HepG2 (cell line): ENCODE results near the gene ZC3H15. TPM values are rescaled to one million over a fixed set of nuclear protein-coding genes. Genes with fewer than 3 reads are reported as not detected.

Experiments used
- CHCHD3 ChIP-seq: sonication (generic); formaldehyde crosslinking; IDR thresholded peaks from 2 replicates; pipeline ENCODE4 v1.8.0; 2022; ENCODE audit warnings: mild to moderate bottlenecking, missing genetic modification reagents, moderate library complexity
- FOXA1 ChIP-seq, 2 experiments: fragments of 450-650 bp in 1 of 2; sonication (generic) in 1 of 2; formaldehyde crosslinking in 1 of 2; IDR thresholded peaks; 2 replicates each; pipeline versions ENCODE4 v1.4.0 to v1.6.1; 2016 to 2020; ENCODE audit warnings: missing genetic modification reagents in 1 of 2
- GLI4 ChIP-seq: sonication (generic); formaldehyde crosslinking; IDR thresholded peaks from 2 replicates; pipeline ENCODE4 v1.5.1; 2020; ENCODE audit warnings: missing genetic modification reagents, mild to moderate bottlenecking, moderate library complexity, borderline replicate concordance
- GZF1 ChIP-seq: sonication (generic); formaldehyde crosslinking; IDR thresholded peaks from 2 replicates; pipeline ENCODE4 v1.5.1; 2020; ENCODE audit warnings: mild to moderate bottlenecking, missing genetic modification reagents
- IKZF4 ChIP-seq: sonication (generic); formaldehyde crosslinking; IDR thresholded peaks from 2 replicates; pipeline ENCODE4 v1.5.1; 2020; ENCODE audit warnings: borderline replicate concordance, mild to moderate bottlenecking, low read depth, missing genetic modification reagents; ENCODE audit errors: not compliant biosample characterization
- JUN ChIP-seq: sonication (generic); formaldehyde crosslinking; IDR thresholded peaks from 2 replicates; pipeline ENCODE4 v1.4.0; 2020; ENCODE audit warnings: mild to moderate bottlenecking, missing genetic modification reagents
- LCORL ChIP-seq, 2 experiments: fragments of 450-650 bp in 1 of 2; sonication (generic) in 1 of 2; formaldehyde crosslinking in 1 of 2; IDR thresholded peaks; 2 replicates each; pipeline versions ENCODE4 v1.5.0 to v1.6.1; 2017 to 2020; ENCODE audit warnings: antibody characterized with exemption in 1 of 2, missing genetic modification reagents in 1 of 2
- NCOA2 ChIP-seq: sonication (generic); formaldehyde crosslinking; IDR thresholded peaks from 2 replicates; pipeline ENCODE4 v1.8.0; 2022; ENCODE audit warnings: inconsistent platforms
- PRPF4 ChIP-seq: fragments of 200-400 bp; formaldehyde crosslinking; IDR thresholded peaks from 2 replicates; pipeline ENCODE4 v1.6.1; 2016; ENCODE audit warnings: low read length, low read depth; ENCODE audit not compliant: poor library complexity, severe bottlenecking
- RARA ChIP-seq: IDR thresholded peaks from 2 replicates; pipeline ENCODE4 v1.6.1; 2016; ENCODE audit warnings: missing genetic modification reagents, missing compliant biosample characterization
- RCOR2 ChIP-seq: IDR thresholded peaks from 2 replicates; pipeline ENCODE4 v1.6.1; 2016; ENCODE audit warnings: missing biosample characterization, missing genetic modification reagents
- RELA ChIP-seq: sonication (generic); formaldehyde crosslinking; IDR thresholded peaks from 2 replicates; pipeline ENCODE4 v1.4.0; 2020; ENCODE audit warnings: missing genetic modification reagents
- SAP130 ChIP-seq: IDR thresholded peaks from 2 replicates; pipeline ENCODE4 v1.6.1; 2016; ENCODE audit warnings: low read depth
- THAP8 ChIP-seq: sonication (generic); formaldehyde crosslinking; IDR thresholded peaks from 2 replicates; pipeline ENCODE4 v1.5.1; 2020; ENCODE audit warnings: missing genetic modification reagents, mild to moderate bottlenecking, borderline replicate concordance
- TRIM24 ChIP-seq: sonication (generic); formaldehyde crosslinking; IDR thresholded peaks from 2 replicates; pipeline ENCODE4 v1.8.0; 2022; ENCODE audit warnings: mild to moderate bottlenecking, missing genetic modification reagents
- YY1 ChIP-seq: IDR thresholded peaks from 2 replicates; pipeline ENCODE4 v1.6.1; 2011; ENCODE audit warnings: low read length, low read depth, moderate library complexity, mild to moderate bottlenecking; ENCODE audit not compliant: insufficient read depth, insufficient replicate concordance
- ZNF317 ChIP-seq: sonication (generic); formaldehyde crosslinking; IDR thresholded peaks from 2 replicates; pipeline ENCODE4 v1.5.0; 2020; ENCODE audit warnings: mild to moderate bottlenecking, missing genetic modification reagents
- ZNF576 ChIP-seq: sonication (generic); formaldehyde crosslinking; IDR thresholded peaks from 2 replicates; pipeline ENCODE4 v1.4.0; 2020; ENCODE audit warnings: mild to moderate bottlenecking, missing genetic modification reagents
- ZNF629 ChIP-seq: sonication (generic); formaldehyde crosslinking; conservative IDR thresholded peaks from 2 replicates; pipeline ENCODE4 v1.5.0; 2020; ENCODE audit warnings: missing genetic modification reagents
- ZNF883 ChIP-seq: sonication (generic); formaldehyde crosslinking; IDR thresholded peaks from 2 replicates; pipeline ENCODE4 v1.5.1; 2020; ENCODE audit warnings: mild to moderate bottlenecking, missing genetic modification reagents; ENCODE audit errors: not compliant biosample characterization
- polyA plus RNA-seq, 8 experiments: library from polyadenylated mRNA; depleted of rRNA in 3 of 8; stranded (reverse) in 7 of 8; unstranded in 1 of 8; fragments of >200 nt; fragmentation: Illumina TruSeq in 4 of 8; extraction: Trizol in 4 of 8; gene quantifications; 2 replicates each; pipeline versions ENCODE4 v1.2.1 to v1.2.3, GENCODE V29; 2011 to 2016; ENCODE audit warnings: low read depth in 4 of 8, missing spikeins in 1 of 8, mixed read lengths in 1 of 8; ENCODE audit not compliant: insufficient read depth in 1 of 8
- total RNA-seq, 5 experiments: library from RNA; depleted of rRNA; stranded (reverse); fragments of >200 nt; fragmentation: Illumina TruSeq; extraction: Trizol; gene quantifications; 2 replicates each; pipeline ENCODE4 v1.2.3, GENCODE V29; 2016; ENCODE audit warnings: low read depth in 1 of 5
- TF ChIP-seq, protein P1 (sequence below): sonication (generic); formaldehyde crosslinking; IDR thresholded peaks from 2 replicates; pipeline ENCODE4 v1.8.0; 2022; ENCODE audit warnings: low read depth, missing genetic modification reagents
- TF ChIP-seq, protein P2 (sequence below): IDR thresholded peaks from 2 replicates; pipeline ENCODE4 v1.6.1; 2016; ENCODE audit warnings: low read depth, borderline replicate concordance
- TF ChIP-seq, protein P3 (sequence below): sonication (generic); formaldehyde crosslinking; IDR thresholded peaks from 2 replicates; pipeline ENCODE4 v1.5.0; 2020; ENCODE audit warnings: missing genetic modification reagents, mild to moderate bottlenecking, borderline replicate concordance
- TF ChIP-seq, protein P4 (sequence below): sonication (generic); formaldehyde crosslinking; IDR thresholded peaks from 2 replicates; pipeline ENCODE4 v1.8.0; 2022; ENCODE audit warnings: missing genetic modification reagents, low read depth, mild to moderate bottlenecking, borderline replicate concordance
- TF ChIP-seq, protein P5 (sequence below): sonication (generic); formaldehyde crosslinking; IDR thresholded peaks from 2 replicates; pipeline ENCODE4 v1.4.0; 2020; ENCODE audit warnings: missing genetic modification reagents, low read depth, mild to moderate bottlenecking, borderline replicate concordance

The ZC3H15 gene
- total and polyA plus RNA-seq, 2 of the 13 experiments (the other 11 are each of a cell fraction or from before 2014, with no cell fraction given), result 84.6 to 168 TPM

DNA sequence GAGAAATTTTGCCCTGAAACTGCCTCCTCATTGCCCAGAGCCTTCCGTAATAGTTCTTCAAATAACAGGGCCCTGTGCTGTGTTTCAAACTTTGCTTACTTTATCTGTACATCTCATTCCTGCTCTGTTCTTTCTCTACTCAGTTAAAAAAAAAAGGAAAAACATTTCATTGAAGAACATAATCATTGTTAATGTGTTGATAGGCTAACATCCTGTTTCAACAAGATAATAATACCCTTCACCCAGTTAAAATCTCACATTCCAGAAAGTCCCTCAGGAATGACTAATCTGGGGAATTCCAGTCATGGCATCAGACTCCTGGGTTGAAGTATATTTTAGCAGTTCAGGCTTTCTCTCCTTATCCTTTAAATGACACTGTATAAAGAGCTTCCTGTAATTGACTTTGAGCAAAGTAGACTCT lies 58.2 kb downstream of the ZC3H15 start (continued):
- TF ChIP-seq ZNF883 (CRISPR knock-in tag), result no peak
- TF ChIP-seq, protein P1, sequence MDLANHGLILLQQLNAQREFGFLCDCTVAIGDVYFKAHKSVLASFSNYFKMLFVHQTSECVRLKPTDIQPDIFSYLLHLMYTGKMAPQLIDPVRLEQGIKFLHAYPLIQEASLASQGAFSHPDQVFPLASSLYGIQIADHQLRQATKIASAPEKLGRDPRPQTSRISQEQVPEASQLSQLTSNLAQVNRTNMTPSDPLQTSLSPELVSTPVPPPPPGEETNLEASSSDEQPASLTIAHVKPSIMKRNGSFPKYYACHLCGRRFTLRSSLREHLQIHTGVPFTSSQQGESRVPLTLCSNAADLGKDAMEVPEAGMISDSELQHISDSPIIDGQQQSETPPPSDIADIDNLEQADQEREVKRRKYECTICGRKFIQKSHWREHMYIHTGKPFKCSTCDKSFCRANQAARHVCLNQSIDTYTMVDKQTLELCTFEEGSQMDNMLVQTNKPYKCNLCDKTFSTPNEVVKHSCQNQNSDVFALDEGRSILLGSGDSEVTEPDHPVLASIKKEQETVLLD (CRISPR knock-in tag), result no peak
- peak; percentile 99 for TF ChIP-seq RELA (CRISPR knock-in tag)
- TF ChIP-seq, protein P2, sequence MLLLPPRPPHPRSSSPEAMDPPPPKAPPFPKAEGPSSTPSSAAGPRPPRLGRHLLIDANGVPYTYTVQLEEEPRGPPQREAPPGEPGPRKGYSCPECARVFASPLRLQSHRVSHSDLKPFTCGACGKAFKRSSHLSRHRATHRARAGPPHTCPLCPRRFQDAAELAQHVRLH (CRISPR knock-in tag), result no peak
- TF ChIP-seq JUN (CRISPR knock-in tag), result no peak
- TF ChIP-seq, protein P3, sequence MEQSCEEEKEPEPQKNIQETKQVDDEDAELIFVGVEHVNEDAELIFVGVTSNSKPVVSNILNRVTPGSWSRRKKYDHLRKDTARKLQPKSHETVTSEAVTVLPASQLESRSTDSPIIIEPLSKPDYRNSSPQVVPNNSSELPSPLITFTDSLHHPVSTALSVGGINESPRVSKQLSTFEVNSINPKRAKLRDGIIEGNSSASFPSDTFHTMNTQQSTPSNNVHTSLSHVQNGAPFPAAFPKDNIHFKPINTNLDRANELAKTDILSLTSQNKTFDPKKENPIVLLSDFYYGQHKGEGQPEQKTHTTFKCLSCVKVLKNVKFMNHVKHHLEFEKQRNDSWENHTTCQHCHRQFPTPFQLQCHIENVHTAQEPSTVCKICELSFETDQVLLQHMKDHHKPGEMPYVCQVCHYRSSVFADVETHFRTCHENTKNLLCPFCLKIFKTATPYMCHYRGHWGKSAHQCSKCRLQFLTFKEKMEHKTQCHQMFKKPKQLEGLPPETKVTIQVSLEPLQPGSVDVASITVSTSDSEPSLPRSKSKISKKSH (CRISPR knock-in tag), result no peak
- TF ChIP-seq LCORL (IDR thresholded peaks at IDR 0.05), result no peak
- no peak for TF ChIP-seq LCORL (CRISPR knock-in tag; IDR thresholded peaks at IDR 0.05)
- peak; percentile 73 for TF ChIP-seq NCOA2 (CRISPR knock-in tag)
- no peak for TF ChIP-seq TRIM24 (CRISPR knock-in tag)
- TF ChIP-seq YY1, result no peak
- TF ChIP-seq CHCHD3 (CRISPR knock-in tag), result no peak
- no peak for TF ChIP-seq IKZF4 (CRISPR knock-in tag)
- peak; percentile 67 for TF ChIP-seq RARA (CRISPR knock-in tag)
- no peak for TF ChIP-seq PRPF4
- peak; percentile 73 for TF ChIP-seq RCOR2 (CRISPR knock-in tag)
- TF ChIP-seq GZF1 (CRISPR knock-in tag), result no peak
- TF ChIP-seq, protein P4, sequence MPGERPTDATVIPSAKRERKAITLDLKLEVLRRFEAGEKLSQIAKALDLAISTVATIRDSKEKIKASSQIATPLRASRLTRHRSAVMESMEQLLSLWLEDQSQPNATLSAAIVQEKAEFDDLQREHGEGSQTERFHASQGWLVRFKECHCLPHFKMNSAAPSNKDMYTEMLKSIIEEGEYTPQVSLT, result no peak
- TF ChIP-seq, protein P5, sequence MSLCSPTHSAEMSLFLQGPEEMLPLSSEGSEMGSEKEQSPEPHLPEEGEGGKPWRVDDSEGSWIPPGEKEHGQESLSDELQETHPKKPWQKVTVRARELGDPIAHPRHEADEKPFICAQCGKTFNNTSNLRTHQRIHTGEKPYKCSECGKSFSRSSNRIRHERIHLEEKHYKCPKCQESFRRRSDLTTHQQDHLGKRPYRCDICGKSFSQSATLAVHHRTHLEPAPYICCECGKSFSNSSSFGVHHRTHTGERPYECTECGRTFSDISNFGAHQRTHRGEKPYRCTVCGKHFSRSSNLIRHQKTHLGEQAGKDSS (CRISPR knock-in tag), result no peak
- peak; percentile 43; the same call in 1 of the 2 replicates for TF ChIP-seq SAP130 (CRISPR knock-in tag)
- no peak for TF ChIP-seq THAP8 (CRISPR knock-in tag)
- no peak for TF ChIP-seq FOXA1 (IDR thresholded peaks at IDR 0.05)
- peak; percentile 22; the same call in 1 of the 2 replicates for TF ChIP-seq FOXA1 (CRISPR knock-in tag; IDR thresholded peaks at IDR 0.05)
- no peak for TF ChIP-seq GLI4 (CRISPR knock-in tag)
- TF ChIP-seq ZNF317 (CRISPR knock-in tag), result no peak
- TF ChIP-seq ZNF629, result no peak
- TF ChIP-seq ZNF576 (CRISPR knock-in tag), result no peak
